Stimulated activated effector memory CD8-positive, alpha-beta T cell treated with anti-CD3 and anti-CD28 coated beads, Interleukin-12 subunit alpha, Interleukin-12 subunit beta, amount 100 ng/mL, for 72 hours (primary cell): Measurements from ENCODE around the gene GAS2L1.

Experiments used
- ATAC-seq: fragments of 150-1000 bp; cut with Tn5 transposase; 2 replicates; pipeline ENCODE4 v1.10.0; 2021
- DNase-seq, 2 donors: peaks; one replicate each; pipeline ENCODE4 v3.0.0; 2021 to 2022; ENCODE audit warnings: low spot score in 2 of 2
- H3K27ac Mint-ChIP-seq: one replicate; pipeline ENCODE4 v1.8.0; 2022; ENCODE audit warnings: mild to moderate bottlenecking, mixed read lengths
- H3K36me3 Mint-ChIP-seq: one replicate; pipeline ENCODE4 v1.8.0; 2022; ENCODE audit warnings: mild to moderate bottlenecking, mixed read lengths
- H3K4me1 Mint-ChIP-seq: one replicate; pipeline ENCODE4 v1.8.0; 2022; ENCODE audit warnings: mixed read lengths
- H3K4me3 Mint-ChIP-seq: one replicate; pipeline ENCODE4 v1.8.0; 2022; ENCODE audit warnings: mild to moderate bottlenecking, mixed read lengths
- H3K9me3 Mint-ChIP-seq: one replicate; pipeline ENCODE4 v1.8.0; 2022; ENCODE audit warnings: mixed read lengths

The GAS2L1 gene

GRCh38 chr22:29306175-29306834 is at the start of gene GAS2L1:
Gene GAS2L1, plus strand, starts transcription at chr22:29306650. Its CDS starts 1,456 bp downstream, at chr22:29308106.
- Mint-ChIP-seq H3K4me3 (peak within 1 kb of the TSS; percentile 75), H3K4me1 (peaks cover 33% of the 10 kb centered on the region), H3K27ac (no peak within 1 kb of the TSS), H3K9me3 (no peaks in the 10 kb centered on the region), H3K36me3 (peaks cover 7% of the 10 kb centered on the region)
- peak in 1 of 2 donors; percentile 74 for DNase-seq
- ATAC-seq, result peak; percentile 57

GRCh38 chr22:29257751-29258181 is 48.7 kb upstream of the GAS2L1 start:
- no peaks in the 10 kb centered on the region for H3K36me3 Mint-ChIP-seq
- H3K4me3 Mint-ChIP-seq, result no peak overlapping the region

GRCh38 chr22:29258407-29259252 is 47.8 kb upstream of the GAS2L1 start:
- H3K4me1 Mint-ChIP-seq, result peaks cover 5% of the 10 kb centered on the region
- H3K4me3 Mint-ChIP-seq, result no peak overlapping the region
- ATAC-seq, result no peak
- no peaks in the 10 kb centered on the region for H3K36me3 Mint-ChIP-seq
- no peaks in the 10 kb centered on the region for H3K9me3 Mint-ChIP-seq
- DNase-seq, result no peak
- H3K27ac Mint-ChIP-seq, result peak overlapping the region; percentile 20

More at GRCh38 chr22:29257751-29258181, 48.7 kb upstream of the GAS2L1 start:
- Mint-ChIP-seq H3K27ac (no peak overlapping the region), H3K9me3 (no peaks in the 10 kb centered on the region), H3K4me1 (peaks cover 5% of the 10 kb centered on the region)
- DNase-seq (no peak), ATAC-seq (no peak)

GRCh38 chr22:29259253-29259899 is 47.1 kb upstream of the GAS2L1 start:
- ATAC-seq (no peak), DNase-seq (no peak)
- Mint-ChIP-seq H3K27ac (peak overlapping the region; percentile 52), H3K4me3 (no peak overlapping the region), H3K4me1 (peaks cover 5% of the 10 kb centered on the region), H3K9me3 (no peaks in the 10 kb centered on the region), H3K36me3 (peaks cover 2% of the 10 kb centered on the region)

GRCh38 chr22:29260031-29260560 is 46.4 kb upstream of the GAS2L1 start:
- ATAC-seq (no peak), DNase-seq (no peak)
- H3K4me1 Mint-ChIP-seq, result peaks cover 5% of the 10 kb centered on the region
- H3K36me3 Mint-ChIP-seq, result peaks cover 9% of the 10 kb centered on the region
- peak overlapping the region; percentile 52 for H3K27ac Mint-ChIP-seq
- no peak overlapping the region for H3K4me3 Mint-ChIP-seq
- H3K9me3 Mint-ChIP-seq, result no peaks in the 10 kb centered on the region

GRCh38 chr22:29260601-29261315 is 45.7 kb upstream of the GAS2L1 start:
- H3K27ac Mint-ChIP-seq, result no peak overlapping the region
- H3K4me1 Mint-ChIP-seq, result peaks cover 5% of the 10 kb centered on the region
- ATAC-seq (no peak), DNase-seq (no peak)
- H3K36me3 Mint-ChIP-seq, result peaks cover 9% of the 10 kb centered on the region
- no peak overlapping the region for H3K4me3 Mint-ChIP-seq
- H3K9me3 Mint-ChIP-seq, result no peaks in the 10 kb centered on the region

GRCh38 chr22:29263791-29264276 is 42.6 kb upstream of the GAS2L1 start:
- no peaks in the 10 kb centered on the region for H3K9me3 Mint-ChIP-seq
- ATAC-seq, result no peak
- H3K4me3 Mint-ChIP-seq, result no peak overlapping the region
- peaks cover 13% of the 10 kb centered on the region for H3K4me1 Mint-ChIP-seq
- peaks cover 34% of the 10 kb centered on the region for H3K36me3 Mint-ChIP-seq
- H3K27ac Mint-ChIP-seq, result no peak overlapping the region
- no peak for DNase-seq

- Mint-ChIP-seq H3K36me3 (peaks cover 49% of the 10 kb centered on the region), H3K4me3 (no peak overlapping the region), H3K4me1 (peaks cover 24% of the 10 kb centered on the region), H3K27ac (no peak overlapping the region), H3K9me3 (no peaks in the 10 kb centered on the region)
- ATAC-seq, result no peak
- DNase-seq, result no peak
Observed at GRCh38 chr22:29265305-29265704, 41.1 kb upstream of the GAS2L1 start.

- H3K9me3 Mint-ChIP-seq, result no peaks in the 10 kb centered on the region
- peaks cover 55% of the 10 kb centered on the region for H3K36me3 Mint-ChIP-seq
- ATAC-seq (no peak), DNase-seq (no peak)
- H3K27ac Mint-ChIP-seq, result peak overlapping the region; percentile 100
- H3K4me1 Mint-ChIP-seq, result peaks cover 31% of the 10 kb centered on the region
- H3K4me3 Mint-ChIP-seq, result peak overlapping the region; percentile 89
Observed at GRCh38 chr22:29265929-29266328, 40.5 kb upstream of the GAS2L1 start.

- ATAC-seq (no peak), DNase-seq (peak in 1 of 2 donors; percentile 64)
- Mint-ChIP-seq H3K4me1 (peaks cover 39% of the 10 kb centered on the region), H3K9me3 (no peaks in the 10 kb centered on the region), H3K4me3 (peak overlapping the region; percentile 89), H3K36me3 (peaks cover 64% of the 10 kb centered on the region), H3K27ac (peak overlapping the region; percentile 100)
Observed at GRCh38 chr22:29266564-29267461, 39.6 kb upstream of the GAS2L1 start.

GRCh38 chr22:29267462-29267857 is 39.0 kb upstream of the GAS2L1 start:
- DNase-seq (no peak), ATAC-seq (no peak)
- peaks cover 45% of the 10 kb centered on the region for H3K4me1 Mint-ChIP-seq
- peak overlapping the region; percentile 89 for H3K4me3 Mint-ChIP-seq
- peaks cover 70% of the 10 kb centered on the region for H3K36me3 Mint-ChIP-seq
- peak overlapping the region; percentile 100 for H3K27ac Mint-ChIP-seq
- no peaks in the 10 kb centered on the region for H3K9me3 Mint-ChIP-seq

GRCh38 chr22:29267858-29268510 is 38.5 kb upstream of the GAS2L1 start, which contains the start of the genes EWSR1 and RHBDD3:
Gene EWSR1, plus strand, starts transcription at chr22:29268268. Its CDS starts 69 bp downstream, at chr22:29268337.
Gene RHBDD3, minus strand, starts transcription at chr22:29267981. Its CDS starts 2,355 bp downstream, at chr22:29265626.
- H3K9me3 Mint-ChIP-seq, result no peaks in the 10 kb centered on the region
- H3K36me3 Mint-ChIP-seq, result peaks cover 75% of the 10 kb centered on the region
- peak within 1 kb of the TSS; percentile 89 for H3K4me3 Mint-ChIP-seq
- ATAC-seq, result peak; percentile 95
- H3K27ac Mint-ChIP-seq, result peak within 1 kb of the TSS; percentile 100
- peak; percentile 100 for DNase-seq
- peaks cover 49% of the 10 kb centered on the region for H3K4me1 Mint-ChIP-seq

GRCh38 chr22:29268511-29269229 is 37.8 kb upstream of the GAS2L1 start:
- Mint-ChIP-seq H3K36me3 (peaks cover 82% of the 10 kb centered on the region), H3K4me3 (peak overlapping the region; percentile 89), H3K27ac (peak overlapping the region; percentile 100), H3K9me3 (no peaks in the 10 kb centered on the region), H3K4me1 (peaks cover 56% of the 10 kb centered on the region)
- ATAC-seq, result peak; percentile 46
- DNase-seq, result peak in 1 of 2 donors; percentile 76
